Epithelial cell of proximal tubule (primary cell): ENCODE data around the gene NUP210. TPM values are rescaled to one million over a fixed set of nuclear protein-coding genes. Genes with fewer than 3 reads are reported as not detected.

ENCODE experiments used
- DNase-seq: peaks from one replicate; pipeline ENCODE4 v3.0.0-alpha.2; 2011; ENCODE audit warnings: low read depth
- H3K4me3 ChIP-seq: 2 replicates; pipeline ENCODE4 v1.5.1; 2011; ENCODE audit warnings: low read depth, mild to moderate bottlenecking, low read length
- CTCF ChIP-seq: conservative IDR thresholded peaks from 2 replicates; pipeline ENCODE4 v1.5.1; 2012; ENCODE audit warnings: low read depth, mild to moderate bottlenecking, low read length
- total RNA-seq: library from RNA; depleted of rRNA; stranded (reverse); fragments of >200 nt; gene quantifications from 2 replicates; pipeline ENCODE4 v1.2.3, GENCODE V29; 2015

Gene NUP210
- total RNA-seq, 1 donor from 2014 or later = 40.1 TPM

GRCh38 chr3:13408890-13409289 lies 11.2 kb downstream of the NUP210 start:
- no peak overlapping the region for H3K4me3 ChIP-seq
- DNase-seq = no peak
- TF ChIP-seq CTCF = no peak

- DNase-seq = no peak
- no peak for TF ChIP-seq CTCF
- no peak overlapping the region for H3K4me3 ChIP-seq
Measured at GRCh38 chr3:13407926-13408325, 12.2 kb downstream of the NUP210 start.

- no peak for TF ChIP-seq CTCF
- H3K4me3 ChIP-seq = no peak overlapping the region
- DNase-seq = no peak
Measured at GRCh38 chr3:13407475-13407874, 12.6 kb downstream of the NUP210 start.

- DNase-seq = no peak
- no peak overlapping the region for H3K4me3 ChIP-seq
- no peak for TF ChIP-seq CTCF
Measured at GRCh38 chr3:13406190-13406589, 13.9 kb downstream of the NUP210 start.

GRCh38 chr3:13405614-13406013 lies 14.5 kb downstream of the NUP210 start:
- H3K4me3 ChIP-seq = no peak overlapping the region
- no peak for TF ChIP-seq CTCF
- DNase-seq = no peak

- TF ChIP-seq CTCF = no peak
- no peak for DNase-seq
Measured at GRCh38 chr3:13404626-13405452, 15.3 kb downstream of the NUP210 start.

GRCh38 chr3:13403847-13404246 lies 16.3 kb downstream of the NUP210 start:
- DNase-seq = no peak
- no peak for TF ChIP-seq CTCF
- H3K4me3 ChIP-seq = no peak overlapping the region

More at GRCh38 chr3:13404626-13405452, 15.3 kb downstream of the NUP210 start:
- H3K4me3 ChIP-seq = no peak overlapping the region
